Spinal cord (tissue), 10 donors: ENCODE measurements around the gene ARHGEF2. TPM values are rescaled to one million over a fixed set of nuclear protein-coding genes. Genes with fewer than 3 reads are reported as not detected.
A peak's percentile ranks its signal among the peaks of the same experiment; 100 is the strongest.
"Not testable (repeated sequence)": the region's sequence is repeated elsewhere in the genome, so short reads cannot be mapped to it uniquely, and the experiment has no call there.

ENCODE experiments used
- DNase-seq, 6 donors: peaks; one replicate each; pipeline versions ENCODE4 v3.0.0 to v3.0.0-alpha.2; 2013 to 2015; ENCODE audit warnings: low spot score in 6 of 6, low read depth in 4 of 6
- H3K27ac ChIP-seq: one replicate; pipeline ENCODE4 v1.5.1; 2013; ENCODE audit warnings: low read depth, low read length, control low read depth
- H3K27me3 ChIP-seq: one replicate; pipeline ENCODE4 v1.6.1; 2013; ENCODE audit warnings: low read length; ENCODE audit not compliant: control insufficient read depth, insufficient read depth
- H3K36me3 ChIP-seq: one replicate; pipeline ENCODE4 v1.6.1; 2013; ENCODE audit warnings: low read length; ENCODE audit not compliant: control insufficient read depth, insufficient read depth
- H3K4me1 ChIP-seq: one replicate; pipeline ENCODE4 v1.6.1; 2013; ENCODE audit warnings: low read length; ENCODE audit not compliant: control insufficient read depth, insufficient read depth
- H3K4me3 ChIP-seq: one replicate; pipeline ENCODE4 v1.5.1; 2013; ENCODE audit warnings: low read depth, low read length, control low read depth
- H3K9me3 ChIP-seq: one replicate; pipeline ENCODE4 v1.6.1; 2013; ENCODE audit warnings: low read length; ENCODE audit not compliant: control insufficient read depth, insufficient read depth
- WGBS: methylation state at CpG from one replicate; pipeline ENCODE4 v1.1.5; 2013; ENCODE audit warnings: missing lambda C conversion rate; ENCODE audit not compliant: insufficient coverage; 5-methylcytosine and 5-hydroxymethylcytosine counted together
- polyA plus RNA-seq, 2 donors: library from polyadenylated mRNA; unstranded; fragments of 120-200 nt; gene quantifications; one replicate each; pipeline ENCODE4 v1.2.1, GENCODE V29; 2013; ENCODE audit not compliant: insufficient read length in 2 of 2
- total RNA-seq, 2 donors: library from RNA; depleted of rRNA in 1 of 2; stranded (reverse); fragments of 120-200 nt in 1 of 2; fragments of >200 nt in 1 of 2; gene quantifications; one replicate each; pipeline versions ENCODE4 v1.2.3 to v1.2.4, GENCODE V29; 2013 to 2014
- donor health status: healthy.

The ARHGEF2 gene
- total and polyA plus RNA-seq, 4 donors, result 62.1 to 95.5 (median 74.8) TPM

DNA sequence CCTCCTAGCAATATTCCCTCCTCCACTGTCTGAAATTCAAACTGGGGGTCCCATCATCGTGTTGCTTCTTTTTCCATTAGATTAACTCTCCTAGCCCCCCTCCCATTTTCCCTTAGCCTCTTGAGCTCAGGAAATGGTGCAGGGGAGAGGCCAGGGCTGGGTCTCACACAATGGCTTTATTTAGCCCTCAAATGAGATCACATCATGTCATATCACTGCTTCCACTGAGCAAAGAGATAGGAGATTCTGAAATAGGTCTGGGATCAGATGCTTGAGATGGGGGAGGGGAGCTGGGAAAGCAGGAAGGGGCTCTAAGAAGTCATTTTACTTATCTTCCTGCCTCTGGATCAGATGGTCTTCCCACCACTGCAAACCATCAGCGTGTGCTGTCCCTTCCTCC, 17.8 kb upstream of the ARHGEF2 start:
- 43% methylated on average over 1 of the region's 2 CpGs for WGBS
- H3K9me3 ChIP-seq, result no peaks in the 10 kb centered on the region
- H3K36me3 ChIP-seq, result no peaks in the 10 kb centered on the region
- peaks cover 6% of the 10 kb centered on the region for H3K4me1 ChIP-seq
- no peak overlapping the region for H3K4me3 ChIP-seq
- no peak for DNase-seq
- H3K27me3 ChIP-seq, result no peaks in the 10 kb centered on the region
- no peak overlapping the region for H3K27ac ChIP-seq

DNA sequence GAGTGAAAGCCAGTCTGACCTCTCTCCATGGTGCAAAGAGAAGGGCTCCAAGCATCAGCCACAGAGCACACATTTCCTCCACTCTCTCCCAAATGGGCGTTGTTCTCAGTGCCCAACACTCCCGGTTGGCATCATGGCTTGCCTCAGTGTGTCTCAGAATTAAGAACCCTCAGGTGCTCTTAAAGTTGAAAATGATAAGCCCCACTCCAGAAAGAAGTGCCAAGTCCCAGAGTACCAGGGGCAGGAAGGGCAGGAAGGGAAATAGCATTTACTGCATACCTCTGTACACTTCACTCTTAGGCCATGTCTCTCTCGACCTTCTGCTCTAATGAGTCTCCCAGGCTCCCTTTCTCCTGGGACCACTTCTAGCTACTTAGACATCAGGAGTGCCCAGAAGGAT, 15.2 kb upstream of the ARHGEF2 start:
- no peaks in the 10 kb centered on the region for H3K9me3 ChIP-seq
- H3K4me1 ChIP-seq, result peaks cover 11% of the 10 kb centered on the region
- H3K27me3 ChIP-seq, result no peaks in the 10 kb centered on the region
- DNase-seq, result no peak
- H3K36me3 ChIP-seq, result no peaks in the 10 kb centered on the region
- WGBS, result 96% methylated on average over 2 of the region's 3 CpGs
- no peak overlapping the region for H3K27ac ChIP-seq
- no peak overlapping the region for H3K4me3 ChIP-seq

GRCh38 chr1:155990005-155990739, 11.8 kb upstream of the ARHGEF2 start:
- no peak for DNase-seq
- Histone ChIP-seq H3K9me3 (no peaks in the 10 kb centered on the region), H3K27me3 (no peaks in the 10 kb centered on the region), H3K27ac (no peak overlapping the region), H3K4me1 (peaks cover 11% of the 10 kb centered on the region), H3K36me3 (no peaks in the 10 kb centered on the region), H3K4me3 (no peak overlapping the region)
- 87% methylated on average over 2 of the region's 6 CpGs for WGBS

GRCh38 chr1:155989242-155990004, 11.1 kb upstream of the ARHGEF2 start:
- peak overlapping the region; percentile 1 for H3K27ac ChIP-seq
- no peaks in the 10 kb centered on the region for H3K27me3 ChIP-seq
- H3K36me3 ChIP-seq, result no peaks in the 10 kb centered on the region
- peaks cover 11% of the 10 kb centered on the region for H3K4me1 ChIP-seq
- WGBS, result 18% methylated on average over 8 of the region's 9 CpGs
- peak in 4 of 6 donors; percentile 35 to 92 (median 79) for DNase-seq
- no peaks in the 10 kb centered on the region for H3K9me3 ChIP-seq
- peak overlapping the region; percentile 22 for H3K4me3 ChIP-seq

DNA sequence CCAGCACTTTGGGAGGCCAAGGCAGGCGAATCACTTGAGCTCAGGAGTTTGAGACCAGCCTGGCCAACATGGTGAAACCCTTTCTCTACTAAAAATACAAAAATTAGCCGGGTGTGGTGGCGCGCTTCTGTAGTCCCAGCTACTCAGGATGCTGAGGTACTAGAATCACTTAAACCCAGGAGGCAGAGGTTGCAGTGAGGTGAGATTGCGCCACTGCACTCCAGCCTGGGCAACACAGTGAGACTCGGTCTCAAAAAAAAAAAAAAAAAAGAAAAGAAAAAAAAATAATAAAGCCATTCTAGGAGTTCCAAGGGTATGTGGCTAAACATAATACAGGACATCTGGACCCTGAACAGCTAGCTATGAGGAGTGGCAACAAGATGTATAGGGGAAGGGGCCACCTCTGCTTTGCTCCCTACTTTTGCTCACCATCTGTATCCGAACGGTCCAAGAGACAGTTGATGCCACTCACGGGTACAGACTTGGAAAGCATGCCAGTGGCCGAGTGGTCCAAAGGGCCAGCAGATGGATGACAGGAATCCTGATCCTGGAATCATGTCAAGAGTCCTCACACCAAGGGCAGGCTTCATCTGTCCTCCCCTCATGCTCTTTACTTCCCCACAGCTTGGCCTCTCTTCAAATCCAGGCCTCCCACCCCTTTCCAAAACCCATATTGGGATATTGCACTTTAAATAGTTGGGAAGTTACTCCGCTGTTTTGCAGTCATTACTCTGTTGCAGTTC, 6.7 kb upstream of the ARHGEF2 start:
- WGBS, result 59% methylated on average over 5 of the region's 11 CpGs
- H3K36me3 ChIP-seq, H3K4me3 ChIP-seq, H3K27ac ChIP-seq, DNase-seq, H3K27me3 ChIP-seq, H3K9me3 ChIP-seq: not testable (repeated sequence)
- H3K4me1 ChIP-seq, result peaks cover 15% of the 10 kb centered on the region

- 0% methylated on average over 1 of the region's 7 CpGs for WGBS
- DNase-seq, result no peak
Observed at GRCh38 chr1:155984341-155984740, 6.0 kb upstream of the ARHGEF2 start.

DNA sequence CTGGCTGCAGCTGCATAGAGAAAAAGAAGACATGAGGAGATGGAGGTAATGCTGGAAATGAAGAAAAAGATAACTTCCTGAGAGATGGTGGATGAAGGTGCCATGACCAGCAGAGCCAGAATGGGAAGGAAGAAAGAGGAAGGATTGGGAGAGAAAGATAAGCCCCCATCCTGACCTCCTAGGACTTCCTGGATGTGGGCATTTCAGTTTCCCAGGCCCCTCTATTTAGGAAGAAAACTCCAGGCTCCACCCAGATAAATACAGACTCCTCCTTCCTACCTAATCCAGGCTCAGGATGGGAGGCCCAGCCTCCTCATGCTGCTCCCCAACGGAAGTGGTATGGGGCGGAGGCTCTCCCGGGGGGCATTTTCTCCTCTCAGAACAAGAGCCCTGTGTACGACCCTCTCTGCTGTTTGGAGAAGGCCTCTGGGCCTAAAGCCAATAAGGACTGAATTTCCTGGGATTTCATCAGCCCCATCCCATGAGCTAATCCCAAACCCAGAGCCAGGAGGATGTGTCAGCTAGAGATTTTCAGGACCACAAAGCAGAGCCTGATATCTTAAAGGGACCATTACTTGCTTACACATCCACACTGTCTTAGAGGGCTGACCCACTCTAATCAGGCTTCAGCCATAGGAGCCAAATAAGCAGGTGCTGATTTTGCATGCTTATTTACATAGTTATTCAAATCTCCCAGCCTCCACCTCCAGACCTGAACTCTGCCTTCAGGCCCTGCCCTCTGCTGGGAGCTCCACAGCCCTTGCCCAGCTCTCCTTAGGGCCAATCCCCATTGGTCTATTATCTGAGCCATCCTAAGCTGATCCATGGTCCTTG, 5.1 kb upstream of the ARHGEF2 start:
- no CpG with 5 or more reads among the region's 4 CpGs for WGBS
- Histone ChIP-seq H3K27me3 (no peaks in the 10 kb centered on the region), H3K27ac (peak overlapping the region; percentile 61), H3K4me3 (no peak overlapping the region), H3K9me3 (no peaks in the 10 kb centered on the region), H3K4me1 (peaks cover 21% of the 10 kb centered on the region), H3K36me3 (no peaks in the 10 kb centered on the region)
- peak in 1 of 6 donors; percentile 68 for DNase-seq

More at GRCh38 chr1:155984341-155984740, 6.0 kb upstream of the ARHGEF2 start:
- Histone ChIP-seq H3K27ac (no peak overlapping the region), H3K27me3 (no peaks in the 10 kb centered on the region), H3K36me3 (no peaks in the 10 kb centered on the region), H3K4me1 (peaks cover 17% of the 10 kb centered on the region), H3K9me3 (no peaks in the 10 kb centered on the region), H3K4me3 (no peak overlapping the region)

DNA sequence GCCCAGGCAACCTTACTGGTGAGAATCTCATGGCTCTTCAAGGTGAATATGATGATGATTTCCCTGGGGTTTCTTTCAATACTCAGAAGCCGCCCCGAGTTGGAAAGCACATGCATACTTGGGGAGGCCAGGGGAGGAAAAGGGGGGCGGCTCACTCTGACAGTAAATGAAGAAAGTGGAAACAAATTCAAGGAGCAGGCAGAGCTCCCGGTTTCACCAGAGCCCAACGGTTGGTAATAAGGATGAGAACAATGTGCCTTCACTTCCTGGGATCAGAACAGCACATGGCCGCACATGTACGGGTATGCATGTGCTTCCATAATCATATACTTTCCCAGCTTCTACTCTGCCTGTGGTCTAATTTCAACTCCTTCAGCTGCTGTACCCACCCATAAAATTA, 3.8 kb upstream of the ARHGEF2 start:
- H3K9me3 ChIP-seq, result no peaks in the 10 kb centered on the region
- H3K27me3 ChIP-seq, result no peaks in the 10 kb centered on the region
- H3K36me3 ChIP-seq, result no peaks in the 10 kb centered on the region
- no peak overlapping the region for H3K27ac ChIP-seq
- H3K4me3 ChIP-seq, result no peak overlapping the region
- DNase-seq, result no peak
- peaks cover 30% of the 10 kb centered on the region for H3K4me1 ChIP-seq
- WGBS, result 70% methylated on average over 5 of the region's 7 CpGs
